ENCODE data around the gene RIC8B. TPM values are rescaled to one million over a fixed set of nuclear protein-coding genes. Genes with fewer than 3 reads are reported as not detected.

RIC8B gene
- total RNA-seq, 4 donors from 2014 or later, result 4.8 to 11.2 (median 8.8) TPM

DNA sequence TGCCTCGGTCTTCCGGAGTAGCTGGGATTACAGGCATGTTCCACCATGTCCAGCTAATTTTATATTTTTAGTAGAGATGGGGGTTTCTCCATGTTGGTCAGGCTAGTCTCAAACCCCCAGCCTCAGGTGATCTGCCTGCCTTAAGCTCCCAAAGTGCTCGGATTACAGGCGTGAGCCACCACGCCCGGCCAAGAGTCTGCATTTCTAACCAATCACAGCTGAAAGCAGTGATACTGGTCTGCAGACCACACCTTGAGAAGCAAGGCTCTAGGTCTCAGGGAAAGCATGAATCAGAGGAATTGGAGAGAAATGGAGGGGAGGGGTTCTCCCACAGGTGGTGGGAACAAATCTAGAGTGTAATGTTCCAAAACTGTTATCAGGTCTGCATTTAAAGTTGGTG lies 126.1 kb downstream of the RIC8B start:
- no peak overlapping the region for H3K27ac ChIP-seq
- H3K4me3 ChIP-seq, result no peak overlapping the region
- H3K9me3 ChIP-seq, result no peaks in the 10 kb centered on the region
- no peak for TF ChIP-seq POLR2A (IDR thresholded peaks at IDR 0.05)
- TF ChIP-seq CTCF (IDR thresholded peaks at IDR 0.05), result no peak
- TF ChIP-seq POLR2AphosphoS5 (IDR thresholded peaks at IDR 0.05), result no peak
- no peak for TF ChIP-seq EP300 (IDR thresholded peaks at IDR 0.05)
- H3K4me1 ChIP-seq, result peaks cover 7% of the 10 kb centered on the region
- 76% methylated on average over 6 of the region's 6 CpGs for WGBS
- DNase-seq (ENCODE audit: low spot score in 2 of 2), result no peak
- no peaks in the 10 kb centered on the region for H3K27me3 ChIP-seq
- no peaks in the 10 kb centered on the region for H3K36me3 ChIP-seq

- H3K9me3 ChIP-seq, result no peaks in the 10 kb centered on the region
- WGBS, result 78% methylated on average over 1 of the region's 1 CpG
- TF ChIP-seq POLR2A (IDR thresholded peaks at IDR 0.05) (no peak), EP300 (IDR thresholded peaks at IDR 0.05) (no peak), POLR2AphosphoS5 (IDR thresholded peaks at IDR 0.05) (no peak), CTCF (IDR thresholded peaks at IDR 0.05) (no peak)
- peaks cover 7% of the 10 kb centered on the region for H3K4me1 ChIP-seq
- DNase-seq (ENCODE audit: low spot score in 2 of 2), result no peak
- no peaks in the 10 kb centered on the region for H3K36me3 ChIP-seq
- peaks cover 5% of the 10 kb centered on the region for H3K27me3 ChIP-seq
- no peak overlapping the region for H3K27ac ChIP-seq
- H3K4me3 ChIP-seq, result no peak overlapping the region
Measured at GRCh38 chr12:106901276-106901675, 126.8 kb downstream of the RIC8B start.

GRCh38 chr12:106902053-106902452 lies 127.6 kb downstream of the RIC8B start:
- H3K36me3 ChIP-seq, result no peaks in the 10 kb centered on the region
- H3K4me1 ChIP-seq, result peaks cover 7% of the 10 kb centered on the region
- peaks cover 12% of the 10 kb centered on the region for H3K27me3 ChIP-seq
- no peak for DNase-seq (ENCODE audit: low spot score in 2 of 2)
- H3K27ac ChIP-seq, result no peak overlapping the region
- no peak for TF ChIP-seq CTCF (IDR thresholded peaks at IDR 0.05)
- no peak for TF ChIP-seq POLR2AphosphoS5 (IDR thresholded peaks at IDR 0.05)
- no peak for TF ChIP-seq EP300 (IDR thresholded peaks at IDR 0.05)
- no peak for TF ChIP-seq POLR2A (IDR thresholded peaks at IDR 0.05)
- WGBS, result 90% methylated on average over 11 of the region's 11 CpGs
- no peak overlapping the region for H3K4me3 ChIP-seq
- no peaks in the 10 kb centered on the region for H3K9me3 ChIP-seq

- Histone ChIP-seq H3K4me3 (peak overlapping the region; percentile 43), H3K36me3 (no peaks in the 10 kb centered on the region), H3K4me1 (peaks cover 7% of the 10 kb centered on the region), H3K9me3 (no peaks in the 10 kb centered on the region), H3K27ac (no peak overlapping the region), H3K27me3 (peaks cover 12% of the 10 kb centered on the region)
- TF ChIP-seq CTCF (IDR thresholded peaks at IDR 0.05), result no peak
- TF ChIP-seq POLR2AphosphoS5 (IDR thresholded peaks at IDR 0.05), result no peak
- TF ChIP-seq POLR2A (IDR thresholded peaks at IDR 0.05), result no peak
- TF ChIP-seq EP300 (IDR thresholded peaks at IDR 0.05), result no peak
- WGBS, result 5% methylated on average over 27 of the region's 28 CpGs
- DNase-seq (ENCODE audit: low spot score in 2 of 2), result peak; percentile 63 to 81
Measured at GRCh38 chr12:106903241-106903945, 128.9 kb downstream of the RIC8B start.

DNA sequence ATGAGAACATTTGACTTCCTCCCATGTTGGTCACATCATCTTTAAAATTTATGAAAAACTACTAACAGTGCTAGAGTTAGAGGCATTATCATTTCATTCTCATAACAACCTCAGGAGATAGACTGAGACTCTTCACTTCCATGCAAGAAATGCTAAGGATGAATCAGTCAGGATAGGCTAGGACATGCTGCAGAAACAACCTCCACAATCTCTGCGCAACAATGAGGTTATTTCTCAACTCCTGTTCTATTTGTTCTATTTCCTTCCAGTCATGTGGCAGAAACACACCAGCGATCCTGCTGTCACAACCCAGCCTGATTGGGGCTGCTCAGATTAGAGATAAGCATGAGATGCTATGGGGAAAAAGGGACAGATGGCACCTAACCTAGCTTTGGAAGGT lies 132.2 kb downstream of the RIC8B start:
- Histone ChIP-seq H3K27ac (no peak overlapping the region), H3K36me3 (no peaks in the 10 kb centered on the region), H3K9me3 (no peaks in the 10 kb centered on the region), H3K27me3 (peaks cover 21% of the 10 kb centered on the region), H3K4me3 (no peak overlapping the region), H3K4me1 (peaks cover 7% of the 10 kb centered on the region)
- no peak for DNase-seq (ENCODE audit: low spot score in 2 of 2)
- 84% methylated on average over 2 of the region's 2 CpGs for WGBS
- TF ChIP-seq EP300 (IDR thresholded peaks at IDR 0.05), result no peak
- no peak for TF ChIP-seq CTCF (IDR thresholded peaks at IDR 0.05)
- TF ChIP-seq POLR2A (IDR thresholded peaks at IDR 0.05), result no peak
- no peak for TF ChIP-seq POLR2AphosphoS5 (IDR thresholded peaks at IDR 0.05)

Data from suprapubic skin (tissue), 4 donors.